Kidney (tissue), 14 donors: ENCODE data around the gene MYDGF. TPM values are rescaled to one million over a fixed set of nuclear protein-coding genes. Genes with fewer than 3 reads are reported as not detected.

Experiments
- DNase-seq, 5 donors: peaks; one replicate each; pipeline ENCODE4 v3.0.0-alpha.2; 2013 to 2020
- FAIRE-seq: peaks from 2 replicates; lab custom pipeline; 2012; peaks lifted over from hg19 to GRCh38; lab: Jason Lieb, UNC
- H3K27ac ChIP-seq, 2 donors: one replicate each; pipeline ENCODE4 v1.7.0; 2013; ENCODE audit warnings: low read depth in 2 of 2, low read length in 2 of 2, inconsistent platforms in 1 of 2
- H3K27me3 ChIP-seq: one replicate; pipeline ENCODE4 v1.7.1; 2013; ENCODE audit warnings: low read length, inconsistent platforms; ENCODE audit not compliant: control insufficient read depth, insufficient read depth
- H3K36me3 ChIP-seq, 3 donors: one replicate each; pipeline versions ENCODE4 v1.7.0 to v1.7.1; 2013; ENCODE audit warnings: low read length in 3 of 3, control low read depth in 1 of 3, inconsistent platforms in 1 of 3; ENCODE audit not compliant: insufficient read depth in 3 of 3, control insufficient read depth in 2 of 3
- H3K4me1 ChIP-seq, 3 donors: one replicate each; pipeline versions ENCODE4 v1.7.0 to v1.7.1; 2013; ENCODE audit warnings: low read length in 3 of 3, inconsistent platforms in 1 of 3, low read depth in 1 of 3; ENCODE audit not compliant: control insufficient read depth in 2 of 3, insufficient read depth in 2 of 3
- H3K4me3 ChIP-seq, 3 donors: one replicate each; pipeline versions ENCODE4 v1.7.0 to v1.8.1; 2013; ENCODE audit warnings: low read length in 3 of 3, control low read depth in 1 of 3, inconsistent platforms in 1 of 3
- H3K9ac ChIP-seq, 3 donors: one replicate each; pipeline versions ENCODE4 v1.7.0 to v1.7.1; 2013; ENCODE audit warnings: low read length in 3 of 3, control low read depth in 1 of 3, inconsistent platforms in 1 of 3
- H3K9me3 ChIP-seq, 3 donors: one replicate each; pipeline versions ENCODE4 v1.7.0 to v1.7.1; 2013; ENCODE audit warnings: low read length in 3 of 3, control low read depth in 1 of 3, inconsistent platforms in 1 of 3; ENCODE audit not compliant: control insufficient read depth in 2 of 3, insufficient read depth in 1 of 3
- CTCF ChIP-seq: IDR thresholded peaks from 3 replicates; pipeline ENCODE4 v1.5.1; 2012; ENCODE audit warnings: mild to moderate bottlenecking, moderate library complexity, borderline replicate concordance; ENCODE audit not compliant: insufficient read depth; ENCODE audit errors: extremely low read depth
- intact Hi-C: fragments of 100-400 bp; cut with DNase I; formaldehyde crosslinking; loops from one replicate; pipeline ENCODE4 v1.11.1; 2022
- polyA plus RNA-seq: library from polyadenylated mRNA; stranded (reverse); fragments of 350-450 nt; fragmentation: Illumina TruSeq; extraction: RNeasy Lipid Tissue Mini Kit (QIAGEN cat#74804); gene quantifications from one replicate; pipeline ENCODE4 v1.2.3, GENCODE V29; 2014; ENCODE audit warnings: low read depth, low replicate concordance; ENCODE audit not compliant: insufficient read depth
- total RNA-seq: library from RNA; stranded (reverse); fragmentation: NEBNext Ultra II Directional; extraction: Animal tissue kit (Norgen Biotek cat#: 25700); gene quantifications from one replicate; pipeline ENCODE4 v1.2.1, GENCODE V29; 2021
- donor health status: control.
- donor health status: control.
- donor health status: control.
- donor health status: control.
- donor health status: control.
- donor health status: DM: yes; HTN: yes; CAD: no.
- donor health status: Normal renal cell carcinoma (clear cell type).

The MYDGF gene
- total and polyA plus RNA-seq, 2 donors from 2014 or later, result 75.8 to 85.5 TPM

GRCh38 chr19:4714016-4714415 lies 43.9 kb upstream of the MYDGF start:
- Histone ChIP-seq H3K9ac (no peak overlapping the region), H3K9me3 (no peaks in the 10 kb centered on the region), H3K27me3 (no peaks in the 10 kb centered on the region), H3K4me1 (peaks cover 0 to 3% (median 0%) of the 10 kb centered on the region in 3 donors), H3K36me3 (peaks cover 0 to 39% (median 12%) of the 10 kb centered on the region in 3 donors), H3K27ac (no peak overlapping the region), H3K4me3 (no peak overlapping the region)
- TF ChIP-seq CTCF, result no peak
- DNase-seq (no peak), FAIRE-seq (no peak)
- intact Hi-C loops, result no loop called here

GRCh38 chr19:4713384-4713951 lies 43.3 kb upstream of the MYDGF start:
- Histone ChIP-seq H3K4me1 (peaks cover 0 to 3% (median 0%) of the 10 kb centered on the region in 3 donors), H3K9ac (no peak overlapping the region), H3K9me3 (no peaks in the 10 kb centered on the region), H3K4me3 (no peak overlapping the region), H3K36me3 (peaks cover 0 to 34% (median 9%) of the 10 kb centered on the region in 3 donors), H3K27me3 (no peaks in the 10 kb centered on the region), H3K27ac (no peak overlapping the region)
- FAIRE-seq (no peak), DNase-seq (peak in 1 of 5 donors; percentile 94)
- TF ChIP-seq CTCF, result no peak
- intact Hi-C loops, result no loop called here

- Histone ChIP-seq H3K36me3 (peaks cover 0 to 28% (median 9%) of the 10 kb centered on the region in 3 donors), H3K9ac (no peak overlapping the region), H3K27ac (no peak overlapping the region), H3K27me3 (no peaks in the 10 kb centered on the region), H3K4me3 (no peak overlapping the region), H3K9me3 (no peaks in the 10 kb centered on the region), H3K4me1 (peaks cover 0 to 3% (median 0%) of the 10 kb centered on the region in 3 donors)
- intact Hi-C loops, result no loop called here
- TF ChIP-seq CTCF, result no peak
- DNase-seq, result no peak
- FAIRE-seq, result no peak
Observed at GRCh38 chr19:4712771-4713170, 42.6 kb upstream of the MYDGF start.
